Activated CD4-positive, alpha-beta T cell treated with anti-CD3 and anti-CD28 coated beads for 1 hour (primary cell): ENCODE results near the gene SMOC2.
"Not testable (repeated sequence)": the region's sequence is repeated elsewhere in the genome, so short reads cannot be mapped to it uniquely, and the experiment has no call there.

Experiments
- DNase-seq: peaks from one replicate; pipeline ENCODE4 v3.0.0-alpha.2; 2020

SMOC2 gene

DNA sequence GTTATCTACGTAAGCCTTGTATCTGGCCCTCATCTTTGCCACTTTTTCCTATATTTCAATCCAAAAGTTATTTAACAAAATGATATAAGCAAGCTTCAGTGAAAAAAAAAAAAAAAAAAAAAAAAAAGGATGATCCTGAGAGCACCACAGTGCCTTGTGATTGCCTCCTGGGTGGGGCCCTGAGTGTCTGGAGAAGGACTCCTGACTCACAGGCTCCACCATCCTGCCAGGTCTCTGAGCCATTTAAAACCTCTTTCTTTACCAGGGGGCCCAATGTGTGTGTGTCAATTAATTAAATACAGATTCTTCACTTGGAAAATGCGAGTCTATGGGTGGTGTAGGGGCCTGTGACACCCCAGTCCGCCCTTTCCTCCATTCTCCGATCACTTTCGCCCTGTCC is 105.2 kb downstream of the SMOC2 start:
- DNase-seq, result no peak

DNA sequence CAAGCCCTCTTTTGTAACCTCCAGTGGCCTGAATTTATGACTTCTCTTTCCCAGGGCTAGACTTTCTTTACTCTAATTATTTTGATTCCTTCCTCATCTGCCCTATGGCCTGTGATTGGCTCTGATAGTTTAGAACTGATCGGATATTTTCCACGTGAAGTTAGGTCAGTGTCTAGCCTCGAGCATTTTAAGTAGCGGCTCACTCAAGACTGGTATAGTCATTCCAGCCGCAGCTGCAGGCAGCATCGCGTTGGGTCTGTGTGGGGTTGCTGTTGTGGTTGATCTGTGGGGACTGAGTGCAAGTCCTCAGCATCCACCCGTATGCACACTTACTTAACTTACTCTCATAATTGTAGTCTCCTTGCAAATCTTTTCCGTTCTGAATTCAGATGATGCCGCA is 105.7 kb downstream of the SMOC2 start:
- no peak for DNase-seq

DNA sequence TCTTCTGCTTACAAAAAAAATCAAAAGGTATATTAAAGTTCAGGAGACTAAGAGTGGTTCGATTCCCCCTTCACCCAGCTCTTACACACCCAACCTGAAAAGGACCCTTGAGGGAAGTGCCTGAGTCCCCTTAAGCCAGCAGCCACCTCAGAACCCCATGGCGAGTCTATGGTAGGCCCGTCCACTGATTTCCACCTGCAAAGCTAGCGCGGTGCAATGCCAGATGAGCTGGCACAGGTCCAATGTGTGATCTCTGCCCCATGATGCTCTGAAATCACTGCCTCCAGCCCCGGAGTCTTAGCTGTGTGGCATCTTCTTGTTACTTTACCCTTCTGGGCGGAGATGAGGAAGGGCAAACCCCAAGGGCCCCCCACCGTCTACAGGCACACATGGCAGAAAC is 109.3 kb downstream of the SMOC2 start:
- no peak for DNase-seq

DNA sequence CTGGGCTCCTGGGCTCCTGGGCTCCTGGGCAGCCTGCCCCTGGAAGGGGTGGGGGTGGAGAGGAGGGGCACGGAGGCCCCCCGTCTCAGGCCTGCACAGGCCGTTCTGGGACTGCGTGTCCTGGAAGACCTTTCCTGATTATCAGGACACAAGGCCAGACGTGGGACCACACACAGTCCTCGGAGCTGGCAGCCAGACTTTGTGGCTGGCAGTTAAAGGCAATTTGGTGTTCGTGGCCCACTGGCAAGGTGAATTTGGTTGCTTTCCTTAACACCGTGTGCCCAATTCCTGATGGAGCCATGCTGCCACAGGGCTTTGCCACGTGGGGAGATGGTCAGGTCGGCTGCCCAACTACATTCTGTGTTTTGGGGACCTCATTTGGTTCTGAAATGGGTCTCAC is 113.5 kb downstream of the SMOC2 start:
- DNase-seq, result no peak

DNA sequence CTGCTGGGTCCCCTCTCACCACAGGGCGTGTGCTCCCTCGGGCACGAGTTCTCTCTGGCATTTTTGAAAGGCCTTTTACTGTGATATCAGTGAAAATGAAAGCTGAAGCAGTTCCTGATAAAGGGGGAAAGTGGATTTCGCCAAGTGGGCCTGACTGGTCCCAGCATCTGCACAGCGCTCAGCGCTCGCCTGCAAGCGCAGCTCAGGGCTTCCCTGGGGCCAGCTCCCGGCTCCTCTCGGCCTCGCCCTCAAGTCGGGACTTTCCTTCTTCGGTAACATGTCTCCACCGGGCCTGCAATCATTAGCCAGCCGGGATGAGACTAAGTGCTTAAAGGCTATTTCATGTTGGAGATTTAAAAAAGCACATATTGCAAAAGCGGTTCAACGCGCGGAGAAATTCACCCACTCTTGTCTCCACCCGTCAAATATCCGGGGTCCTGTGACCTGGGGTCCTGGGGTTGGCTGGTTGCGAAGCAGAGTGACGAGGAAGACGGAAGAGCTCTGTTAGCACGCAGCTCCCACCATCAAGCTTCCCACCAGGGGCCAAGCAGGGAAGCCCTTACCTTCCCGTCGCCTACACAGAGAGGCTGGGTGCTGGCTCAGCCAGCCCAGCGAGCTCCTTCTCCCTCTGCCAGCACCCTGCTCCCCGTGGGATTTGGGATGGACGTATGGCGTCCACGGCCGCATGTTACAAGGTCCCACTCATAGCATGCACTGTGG is 114.1 kb downstream of the SMOC2 start:
- DNase-seq, result no peak

DNA sequence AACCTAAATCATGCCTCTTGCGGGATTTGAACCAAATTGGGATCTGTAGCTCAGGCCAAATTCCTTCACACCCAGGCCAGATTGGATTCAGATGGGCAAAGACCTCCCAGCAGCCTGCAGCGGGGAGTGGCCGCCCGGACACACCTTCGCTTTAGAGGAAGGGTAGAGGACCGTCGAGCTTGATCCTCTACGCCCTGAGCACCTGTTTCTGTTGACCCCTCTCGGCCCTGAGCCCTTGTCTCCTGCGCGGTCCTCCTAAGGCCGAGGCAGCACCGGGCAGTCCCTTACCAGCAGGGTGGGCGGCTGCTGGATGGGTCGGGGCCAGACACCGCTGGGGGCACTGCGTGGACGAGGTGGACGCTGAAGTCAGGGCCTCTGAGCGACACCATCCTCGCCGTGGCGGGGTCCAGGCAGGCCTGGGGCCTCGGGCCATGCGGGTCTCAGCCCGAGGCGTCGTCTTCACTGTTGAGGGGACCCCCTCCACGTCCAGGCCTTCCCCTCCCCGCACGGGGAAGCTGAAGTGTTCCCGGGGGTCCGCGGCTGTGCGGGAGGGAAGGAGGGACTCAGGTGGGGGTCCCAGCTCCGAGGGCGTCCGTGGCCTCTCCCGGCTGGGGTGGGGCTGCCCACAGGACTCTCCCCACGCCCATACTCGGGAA is 114.8 kb downstream of the SMOC2 start:
- no peak for DNase-seq

DNA sequence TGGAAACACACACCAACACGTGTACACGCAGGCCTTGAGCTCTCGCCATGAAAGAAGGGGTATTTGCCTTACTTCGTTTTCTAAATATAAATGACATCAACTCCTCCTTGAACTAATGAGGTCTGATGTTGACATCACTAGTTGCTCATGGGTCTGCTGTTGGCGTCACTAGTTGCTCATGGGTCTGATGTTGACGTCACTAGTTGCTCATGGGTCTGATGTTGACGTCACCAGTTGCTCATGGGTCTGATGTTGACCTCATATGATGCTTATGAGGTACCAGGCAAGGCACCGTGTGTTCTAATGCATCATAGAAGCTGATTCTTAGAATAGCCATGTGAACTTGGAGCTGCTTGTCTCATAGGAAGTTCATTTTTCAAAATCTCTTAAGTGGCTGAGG is 116.5 kb downstream of the SMOC2 start:
- no peak for DNase-seq

DNA sequence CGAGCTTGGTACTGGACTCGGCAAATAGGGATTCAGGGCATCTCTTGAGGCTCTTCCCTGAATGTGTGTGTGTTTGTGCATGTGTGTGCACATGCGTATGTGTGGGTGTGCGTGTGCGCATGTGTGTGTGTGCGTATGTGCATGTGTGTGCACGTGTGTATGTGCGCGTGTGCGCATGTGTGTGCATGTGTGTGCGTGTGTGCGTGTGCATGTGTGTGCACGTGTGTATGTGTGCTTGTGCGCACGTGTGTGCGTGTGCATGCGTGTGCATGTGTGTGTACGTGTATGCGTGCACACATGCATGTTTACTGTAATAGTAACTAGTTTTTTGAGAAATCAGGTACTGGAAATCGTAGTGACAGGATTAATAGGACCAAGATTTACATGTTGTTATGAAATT is 117.7 kb downstream of the SMOC2 start:
- no peak for DNase-seq

DNA sequence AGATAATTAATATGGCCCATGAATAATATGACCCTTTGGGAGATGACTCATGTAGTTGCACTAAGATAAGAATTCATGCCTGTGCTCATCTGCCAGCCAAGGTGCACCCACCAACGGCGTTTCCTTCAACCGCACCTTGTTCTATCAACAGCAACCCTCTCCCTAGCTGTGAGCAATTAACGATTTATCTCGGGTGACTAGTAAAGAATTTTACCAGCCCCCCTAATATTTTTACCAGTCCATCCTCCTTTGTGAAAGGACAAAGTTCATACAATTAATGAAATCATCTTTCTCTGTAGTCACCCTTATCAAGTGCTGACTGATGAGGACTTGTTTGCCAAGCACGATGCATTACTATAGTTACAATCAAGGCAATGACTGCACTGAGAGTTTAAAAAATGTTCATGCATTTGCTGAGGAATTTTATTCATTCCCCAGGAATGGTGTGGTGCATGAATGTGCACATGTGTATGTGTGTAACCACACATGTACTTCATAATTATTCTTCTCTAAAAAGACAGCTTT is 118.7 kb downstream of the SMOC2 start:
- DNase-seq, result no peak

DNA sequence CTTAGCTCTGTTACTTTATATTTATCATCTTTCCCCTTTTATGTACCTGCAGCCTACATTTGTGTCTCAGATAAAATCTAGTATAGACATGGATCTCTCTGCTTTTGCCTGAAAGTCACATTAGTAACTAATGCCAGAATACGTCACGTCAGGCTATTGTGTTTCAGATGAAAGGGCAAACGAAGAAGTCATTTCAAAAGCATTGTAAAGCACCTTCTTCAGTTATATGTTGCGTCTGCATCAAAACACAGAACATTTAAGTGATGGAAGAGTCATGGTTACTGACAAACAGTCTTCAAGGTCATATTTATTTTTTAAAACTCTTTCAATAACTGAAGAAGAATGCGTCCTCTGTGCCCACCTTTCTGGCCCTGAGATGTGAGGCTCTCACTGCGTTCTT is 119.1 kb downstream of the SMOC2 start:
- no peak for DNase-seq

DNA sequence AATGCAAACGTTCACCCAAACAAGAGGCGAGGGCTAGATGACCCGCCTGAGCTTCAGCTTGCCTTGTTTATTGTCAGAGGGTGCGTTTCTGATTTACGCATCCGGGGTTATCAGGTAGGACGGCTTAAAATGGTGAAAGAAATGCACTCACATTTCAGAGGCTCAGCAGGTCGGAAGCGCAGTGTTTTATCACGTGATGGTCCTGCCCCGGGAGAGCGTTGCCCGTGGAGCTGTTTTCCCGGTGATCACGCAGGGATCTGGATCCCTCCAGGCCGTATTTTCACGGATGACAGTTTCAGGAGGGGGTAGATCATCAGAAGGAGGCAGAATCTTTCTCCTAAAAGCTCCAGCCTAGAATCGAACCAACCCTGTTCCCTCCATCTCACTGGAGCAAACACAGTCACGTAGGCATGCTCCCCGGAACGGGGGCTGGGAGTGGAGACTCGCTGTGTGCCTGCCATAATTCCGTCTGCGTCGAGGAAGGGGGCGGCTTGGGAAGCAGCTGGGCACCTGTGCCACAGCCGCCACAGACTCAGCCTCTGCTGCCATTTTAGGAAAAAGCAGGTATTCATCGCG is 121.7 kb downstream of the SMOC2 start:
- DNase-seq, result no peak

DNA sequence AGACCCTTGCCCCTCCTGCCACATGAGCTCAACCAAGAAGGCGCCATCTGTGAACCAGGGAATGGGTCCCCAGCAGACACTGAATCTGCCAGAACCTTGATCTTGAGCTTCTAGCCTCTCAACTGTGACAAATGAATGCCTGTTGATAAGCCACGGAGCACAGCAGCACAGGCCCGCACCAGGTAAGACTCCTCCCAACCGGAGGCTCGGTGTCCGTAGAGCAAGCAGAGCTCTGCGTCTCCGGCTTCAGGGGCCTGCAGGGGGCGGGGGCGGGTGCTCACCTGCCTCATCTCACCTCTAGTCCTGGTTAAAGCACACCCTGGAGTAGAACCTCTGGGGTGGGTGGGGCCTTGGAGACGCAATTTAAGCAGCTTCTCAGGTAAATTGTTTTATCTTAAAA is 122.7 kb downstream of the SMOC2 start:
- DNase-seq, result no peak

DNA sequence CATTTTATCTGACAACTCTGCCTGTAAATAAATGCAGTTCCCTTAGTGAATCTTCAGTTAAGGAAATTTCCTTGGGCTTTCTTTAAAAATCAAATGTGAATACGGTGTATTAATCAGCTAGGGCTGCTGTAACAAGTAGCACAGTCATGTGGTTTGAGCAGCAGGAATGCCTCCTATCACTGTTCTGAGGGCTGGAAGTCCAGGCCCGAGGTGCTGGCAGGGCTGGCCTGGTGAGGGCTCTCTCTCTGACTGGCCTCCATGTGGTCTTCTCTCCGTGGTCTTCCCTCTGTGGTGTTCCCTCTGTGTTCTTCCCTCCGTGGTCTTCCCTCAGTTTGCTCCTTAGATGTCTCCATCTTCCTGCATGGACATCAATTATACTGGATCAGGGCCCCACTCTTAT is 124.1 kb downstream of the SMOC2 start:
- DNase-seq, result no peak

DNA sequence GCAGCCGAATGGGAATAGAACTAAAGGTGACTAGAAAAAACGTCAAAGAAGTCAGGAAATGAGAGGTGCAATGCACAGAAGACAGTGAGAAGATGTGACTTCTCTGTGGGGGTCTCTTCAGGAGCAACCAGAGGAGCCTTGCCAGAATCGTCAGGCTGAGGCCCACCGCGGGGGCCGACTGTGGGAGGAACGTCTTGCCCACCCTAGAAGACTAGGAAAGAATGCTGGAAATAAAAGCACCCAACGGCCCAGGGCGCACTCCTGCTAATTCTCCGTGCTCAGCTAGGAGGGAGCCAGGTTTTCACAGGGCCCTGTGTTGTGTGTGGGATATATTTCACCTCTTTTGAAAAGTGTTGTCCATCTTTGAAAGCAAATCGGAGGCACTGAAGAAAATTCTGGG is 129.2 kb downstream of the SMOC2 start:
- no peak for DNase-seq

DNA sequence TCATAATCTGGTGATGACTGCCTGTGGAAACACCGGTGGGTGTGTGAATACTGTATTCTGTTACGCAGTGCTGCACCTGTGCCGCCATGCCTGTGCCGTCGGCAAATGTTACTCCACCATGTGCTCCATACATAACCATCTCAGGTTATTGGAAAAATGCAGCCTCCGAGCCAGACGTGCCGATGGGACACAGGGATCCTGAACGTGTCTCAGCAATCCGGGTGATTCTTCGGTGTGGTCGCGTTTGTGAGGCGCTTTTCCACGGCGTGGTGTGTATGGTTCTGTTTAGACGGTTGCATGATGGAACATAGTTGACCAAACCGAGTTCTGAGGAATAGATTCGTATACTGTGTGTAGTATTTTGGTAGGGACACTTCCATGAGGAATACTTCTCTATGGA is 130.3 kb downstream of the SMOC2 start:
- DNase-seq, result no peak

DNA sequence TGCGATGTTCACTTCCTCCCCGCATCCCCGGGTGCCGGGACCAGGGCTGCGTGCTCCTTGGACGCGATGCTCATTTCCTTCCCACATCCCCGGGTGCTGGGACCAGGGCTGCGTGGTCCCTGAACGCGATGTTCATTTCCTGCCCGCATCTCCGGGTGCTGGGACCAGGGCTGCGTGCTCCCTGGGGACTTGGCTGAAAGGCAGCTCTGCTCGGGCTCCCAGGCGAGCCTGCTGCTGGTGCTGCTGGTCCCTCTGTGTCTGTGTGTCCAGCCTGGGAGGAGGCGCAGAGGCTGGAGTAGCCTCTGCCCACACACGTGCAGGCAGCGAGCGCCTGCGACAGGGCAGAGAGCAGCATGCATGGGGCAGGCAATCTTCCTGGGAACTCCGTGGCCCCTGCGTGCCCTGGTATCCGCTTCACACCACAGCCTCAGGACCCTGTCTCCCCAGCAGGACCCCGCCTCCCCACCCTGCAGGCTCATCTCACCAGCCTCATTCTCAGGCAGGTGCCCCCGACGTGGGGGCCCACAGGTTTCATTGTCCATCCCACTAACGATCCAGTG is 132.4 kb downstream of the SMOC2 start:
- not testable (repeated sequence) for DNase-seq

DNA sequence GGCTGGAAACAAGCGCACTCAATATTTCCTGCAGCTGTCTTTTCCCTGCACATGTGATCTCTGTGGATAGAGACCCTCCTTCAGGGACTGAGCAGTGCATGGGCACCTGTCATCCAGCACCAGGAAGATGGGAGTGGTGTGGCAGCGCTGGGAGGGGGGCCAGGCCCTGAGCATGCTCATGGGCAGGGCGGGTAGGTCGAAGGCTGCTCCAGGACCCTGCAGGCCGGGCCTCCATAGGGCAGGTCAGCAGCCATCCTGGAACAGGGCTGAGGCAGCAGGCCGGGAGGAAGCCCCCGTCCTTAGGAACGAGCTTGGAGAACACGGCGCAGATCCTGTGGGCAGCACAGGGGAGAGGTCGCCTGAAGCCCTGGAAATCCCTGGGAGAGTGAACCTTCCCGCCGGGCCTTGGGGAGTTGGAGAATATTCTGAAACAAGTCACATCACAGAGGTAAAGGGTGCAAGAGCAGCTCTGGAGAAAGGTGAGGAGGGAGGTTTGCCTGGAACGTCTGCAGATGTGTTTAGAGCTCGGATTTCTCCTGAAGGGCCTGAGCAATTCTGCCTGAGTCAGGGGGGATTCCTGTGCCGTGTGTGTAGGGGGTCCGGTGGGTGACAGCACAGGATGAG is 133.2 kb downstream of the SMOC2 start:
- no peak for DNase-seq

DNA sequence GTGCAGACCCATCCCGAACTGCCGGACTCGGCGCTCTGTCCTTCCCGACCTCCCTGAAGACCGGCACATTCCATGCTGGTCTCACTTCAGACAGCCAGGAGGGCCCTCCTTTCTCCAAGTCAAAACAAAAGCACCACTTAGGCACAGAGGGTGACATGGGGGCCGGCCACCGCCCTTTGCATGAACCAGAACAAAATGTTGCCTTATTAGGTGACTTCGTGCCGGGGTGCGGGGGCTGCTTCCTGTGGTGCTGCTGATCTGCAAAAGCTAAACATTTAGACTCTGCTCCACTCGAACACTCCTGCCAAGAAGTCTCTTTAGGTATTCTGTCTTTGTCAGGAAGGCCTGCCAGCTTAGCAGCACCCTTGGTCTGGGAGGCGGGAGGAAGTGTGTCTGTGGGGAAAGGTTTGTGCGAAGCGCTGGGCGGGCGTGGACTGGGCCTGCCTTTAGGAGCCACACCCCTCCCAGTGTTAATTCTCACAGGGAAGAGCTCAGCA is 133.8 kb downstream of the SMOC2 start:
- DNase-seq, result no peak

DNA sequence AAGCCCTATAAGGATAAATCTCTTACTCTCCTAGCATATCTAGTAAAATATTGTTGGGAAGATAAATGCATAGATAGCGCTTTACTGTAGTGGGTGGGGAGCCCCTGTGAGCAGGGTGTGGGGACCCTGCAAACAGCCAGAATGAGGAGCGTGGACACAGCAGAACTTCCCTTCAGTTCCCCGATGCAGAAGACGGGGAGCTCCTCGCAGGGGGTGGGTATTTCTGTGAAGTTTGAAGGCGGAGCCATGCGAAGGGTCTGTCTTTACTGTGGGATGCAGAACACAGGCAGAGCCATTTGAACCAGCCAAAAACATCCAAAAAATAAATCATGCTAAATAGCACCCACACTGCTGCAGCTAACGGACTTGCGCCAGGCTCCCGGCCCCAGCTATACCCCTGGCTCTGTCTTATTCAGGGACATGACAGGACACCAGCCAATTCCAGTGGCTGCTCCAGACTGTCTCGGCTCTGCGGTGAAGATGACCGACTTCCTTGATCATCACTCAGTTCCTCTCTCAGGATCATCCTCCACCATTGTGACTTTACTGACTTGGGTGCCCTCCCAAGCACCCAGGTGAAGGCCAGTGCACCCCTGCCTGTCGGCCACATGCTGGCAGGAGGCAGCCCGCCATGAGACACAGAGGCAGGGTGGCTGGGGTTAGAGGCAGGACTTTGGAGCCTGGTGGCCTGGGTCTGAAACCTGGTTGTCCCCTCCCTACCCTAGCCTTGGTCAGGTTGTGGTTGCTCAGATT is 134.5 kb downstream of the SMOC2 start:
- DNase-seq, result no peak

DNA sequence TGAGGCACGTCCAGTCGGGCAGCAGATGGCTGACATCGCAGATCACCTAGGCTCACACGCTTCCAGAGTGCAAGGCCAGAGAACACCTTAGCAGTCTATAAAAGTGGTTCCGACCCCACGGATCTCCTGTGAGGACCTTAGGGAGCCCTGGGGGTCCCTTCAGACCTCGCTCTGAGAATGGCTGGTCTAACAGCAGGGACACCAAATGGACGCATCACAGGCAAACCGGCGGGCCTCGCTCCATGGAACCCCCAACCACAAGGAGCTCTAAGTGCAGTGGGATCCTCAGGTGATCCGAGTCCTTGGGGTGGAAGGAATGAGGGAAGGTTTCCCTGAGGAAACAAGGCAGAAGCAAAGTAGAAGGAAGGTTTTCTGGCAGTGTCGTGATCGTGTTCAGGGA is 135.4 kb downstream of the SMOC2 start:
- no peak for DNase-seq

DNA sequence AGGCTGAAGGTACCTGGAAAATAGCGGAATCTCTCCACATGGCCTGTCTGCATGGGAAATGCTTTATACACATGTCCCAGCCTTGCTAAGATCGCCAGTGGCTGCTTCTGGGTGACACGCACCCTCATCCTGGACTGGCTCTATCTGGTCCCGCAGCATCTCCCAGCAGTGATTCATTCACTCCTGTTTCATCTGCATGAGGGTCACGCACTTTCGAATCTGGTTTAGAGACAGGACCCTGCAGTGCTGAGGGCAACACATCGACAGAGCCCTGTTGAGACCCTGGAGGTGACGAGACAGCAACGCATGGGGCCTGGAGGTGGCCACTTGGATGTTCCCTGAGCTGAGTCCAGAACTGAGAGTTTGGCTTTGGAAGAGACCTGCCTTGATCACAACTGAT is 136.5 kb downstream of the SMOC2 start:
- no peak for DNase-seq

DNA sequence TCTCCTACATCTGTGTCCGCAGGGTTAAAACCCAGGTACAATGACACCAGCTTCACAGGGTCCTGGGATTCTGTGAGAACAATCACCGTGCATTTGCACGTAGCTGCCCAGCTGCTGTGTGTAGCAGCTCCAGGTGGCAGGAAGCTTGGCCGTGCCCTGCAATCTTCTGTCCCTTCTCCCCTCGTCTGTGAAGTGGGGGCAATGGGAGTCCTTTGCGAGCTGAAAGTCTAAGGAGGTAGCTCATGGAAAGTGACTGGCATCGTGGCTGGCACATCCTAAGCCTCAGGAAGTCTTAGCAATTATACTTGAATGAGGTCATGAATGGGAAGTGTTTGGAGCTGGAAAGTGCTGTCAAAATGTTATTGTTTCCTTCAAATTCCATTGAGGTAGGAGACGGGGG is 137.1 kb downstream of the SMOC2 start:
- DNase-seq, result no peak

DNA sequence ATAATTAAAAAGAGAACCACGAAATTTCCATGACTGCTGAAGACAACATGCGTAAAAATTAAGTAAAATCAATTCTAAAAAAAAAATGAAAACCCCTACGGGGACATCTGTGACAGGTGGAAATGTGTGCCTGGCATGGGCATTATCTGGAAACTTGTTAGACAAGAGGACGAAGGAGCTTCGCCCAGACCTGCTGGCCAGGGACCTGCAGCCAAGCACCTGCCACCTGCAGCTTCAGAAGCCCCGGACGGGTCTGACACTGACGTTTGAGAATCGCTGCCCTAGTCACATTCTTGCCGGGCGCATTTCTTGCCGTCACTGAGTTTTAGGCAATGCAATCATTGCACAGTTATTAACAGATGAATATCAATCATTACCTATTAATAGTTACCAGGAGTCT is 140.3 kb downstream of the SMOC2 start:
- no peak for DNase-seq
